HG02852 (cell line): ENCODE data around the gene FABP1.

ENCODE experiments used
- ATAC-seq: cut with Tn5 transposase; IDR thresholded peaks from one replicate; pipeline ENCODE4 v1.9.1; 2021; ENCODE audit warnings: mild to moderate bottlenecking, moderate library complexity; ENCODE audit not compliant: unreplicated experiment

Gene FABP1

GRCh38 chr2:88127888-88128653 lies at the start of gene FABP1:
TSS of gene FABP1 (minus strand) at chr2:88128062. CDS start at chr2:88128017, 45 bp downstream.
- no peak for ATAC-seq

GRCh38 chr2:88177556-88177955 lies 49.7 kb upstream of the FABP1 start:
- ATAC-seq = no peak

GRCh38 chr2:88176352-88176984 lies 48.6 kb upstream of the FABP1 start:
- no peak for ATAC-seq

GRCh38 chr2:88172882-88173281 lies 45.0 kb upstream of the FABP1 start:
- ATAC-seq = no peak

GRCh38 chr2:88171966-88172365 lies 44.1 kb upstream of the FABP1 start:
- no peak for ATAC-seq

- ATAC-seq = no peak
Observed at GRCh38 chr2:88170472-88170892, 42.6 kb upstream of the FABP1 start.

GRCh38 chr2:88168386-88168785 lies 40.5 kb upstream of the FABP1 start:
- ATAC-seq = no peak

- no peak for ATAC-seq
Observed at GRCh38 chr2:88167740-88168139, 39.9 kb upstream of the FABP1 start.

GRCh38 chr2:88165332-88166003 lies 37.6 kb upstream of the FABP1 start:
- ATAC-seq = no peak

GRCh38 chr2:88161446-88162244 lies 33.8 kb upstream of the FABP1 start:
- ATAC-seq = no peak

- no peak for ATAC-seq
Observed at GRCh38 chr2:88160517-88160916, 32.7 kb upstream of the FABP1 start.

GRCh38 chr2:88159955-88160415 lies 32.1 kb upstream of the FABP1 start:
- no peak for ATAC-seq

- ATAC-seq = no peak
Observed at GRCh38 chr2:88159481-88159880, 31.6 kb upstream of the FABP1 start.

- no peak for ATAC-seq
Observed at GRCh38 chr2:88148929-88149438, 21.1 kb upstream of the FABP1 start.

GRCh38 chr2:88147145-88147544 lies 19.3 kb upstream of the FABP1 start:
- no peak for ATAC-seq

GRCh38 chr2:88146590-88146989 lies 18.7 kb upstream of the FABP1 start:
- ATAC-seq = no peak

- ATAC-seq = no peak
Observed at GRCh38 chr2:88144914-88145497, 17.1 kb upstream of the FABP1 start.

GRCh38 chr2:88144271-88144670 lies 16.4 kb upstream of the FABP1 start:
- no peak for ATAC-seq

GRCh38 chr2:88141952-88142351 lies 14.1 kb upstream of the FABP1 start:
- ATAC-seq = no peak

GRCh38 chr2:88139804-88140203 lies 11.9 kb upstream of the FABP1 start:
- no peak for ATAC-seq
